ENCODE data around the gene PKIG. TPM values are rescaled to one million over a fixed set of nuclear protein-coding genes. Genes with fewer than 3 reads are reported as not detected.

PKIG gene
- total RNA-seq, 1 donor from 2014 or later, result 40.6 TPM

DNA sequence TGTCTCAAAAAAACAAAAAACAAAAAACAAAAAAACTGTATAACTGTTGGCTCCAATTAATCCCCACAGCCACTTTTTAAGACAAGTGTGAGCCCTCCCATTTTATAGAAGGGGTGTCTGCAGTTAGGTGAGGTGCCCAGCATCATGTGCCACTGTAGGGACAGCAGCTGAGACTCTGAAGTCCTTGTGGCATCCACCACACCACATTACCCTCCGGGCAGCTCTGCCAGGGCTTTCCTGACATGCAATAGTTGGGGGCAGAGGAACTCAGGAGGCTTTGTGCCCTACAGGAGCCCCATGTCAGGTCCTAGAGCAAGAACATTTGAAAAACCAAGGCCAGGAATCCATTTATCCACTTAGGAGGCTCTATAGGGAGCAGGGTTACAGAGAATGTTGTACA, 17.3 kb downstream of the PKIG start:
- Mint-ChIP-seq H3K9me3 (no peaks in the 10 kb centered on the region), H3K4me1 (peaks cover 25% of the 10 kb centered on the region), H3K27ac (no peak overlapping the region), H3K27me3 (ENCODE audit: insufficient read depth, low read depth) (peaks cover 6% of the 10 kb centered on the region), H3K4me3 (no peak overlapping the region), H3K36me3 (no peaks in the 10 kb centered on the region)
- peaks cover 6% of the 10 kb centered on the region for H3K4me1 ChIP-seq
- H3K27ac ChIP-seq, result no peak overlapping the region
- H3K4me2 ChIP-seq, result no peak overlapping the region
- H3K9ac ChIP-seq, result no peak overlapping the region
- H3K9me3 ChIP-seq (ENCODE audit: low read depth), result no peaks in the 10 kb centered on the region
- no peaks in the 10 kb centered on the region for H3K79me2 ChIP-seq (ENCODE audit: low read depth)
- no peak overlapping the region for H3K4me3 ChIP-seq
- no peak overlapping the region for H2AFZ ChIP-seq (replicated peaks)
- DNase-seq (ENCODE audit: low spot score), result no peak
- H3K36me3 ChIP-seq, result no peaks in the 10 kb centered on the region
- TF ChIP-seq, protein P1, sequence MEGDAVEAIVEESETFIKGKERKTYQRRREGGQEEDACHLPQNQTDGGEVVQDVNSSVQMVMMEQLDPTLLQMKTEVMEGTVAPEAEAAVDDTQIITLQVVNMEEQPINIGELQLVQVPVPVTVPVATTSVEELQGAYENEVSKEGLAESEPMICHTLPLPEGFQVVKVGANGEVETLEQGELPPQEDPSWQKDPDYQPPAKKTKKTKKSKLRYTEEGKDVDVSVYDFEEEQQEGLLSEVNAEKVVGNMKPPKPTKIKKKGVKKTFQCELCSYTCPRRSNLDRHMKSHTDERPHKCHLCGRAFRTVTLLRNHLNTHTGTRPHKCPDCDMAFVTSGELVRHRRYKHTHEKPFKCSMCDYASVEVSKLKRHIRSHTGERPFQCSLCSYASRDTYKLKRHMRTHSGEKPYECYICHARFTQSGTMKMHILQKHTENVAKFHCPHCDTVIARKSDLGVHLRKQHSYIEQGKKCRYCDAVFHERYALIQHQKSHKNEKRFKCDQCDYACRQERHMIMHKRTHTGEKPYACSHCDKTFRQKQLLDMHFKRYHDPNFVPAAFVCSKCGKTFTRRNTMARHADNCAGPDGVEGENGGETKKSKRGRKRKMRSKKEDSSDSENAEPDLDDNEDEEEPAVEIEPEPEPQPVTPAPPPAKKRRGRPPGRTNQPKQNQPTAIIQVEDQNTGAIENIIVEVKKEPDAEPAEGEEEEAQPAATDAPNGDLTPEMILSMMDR (IDR thresholded peaks at IDR 0.05), result no peak
- TF ChIP-seq EZH2phosphoT487 (IDR thresholded peaks at IDR 0.05) (no peak), EZH2 (IDR thresholded peaks at IDR 0.05) (no peak)
- H3K27me3 ChIP-seq, result no peaks in the 10 kb centered on the region
- H3F3A ChIP-seq (ENCODE audit: low read depth), result no peaks in the 10 kb centered on the region
- H4K20me1 ChIP-seq (ENCODE audit: low read depth), result no peaks in the 10 kb centered on the region

DNA sequence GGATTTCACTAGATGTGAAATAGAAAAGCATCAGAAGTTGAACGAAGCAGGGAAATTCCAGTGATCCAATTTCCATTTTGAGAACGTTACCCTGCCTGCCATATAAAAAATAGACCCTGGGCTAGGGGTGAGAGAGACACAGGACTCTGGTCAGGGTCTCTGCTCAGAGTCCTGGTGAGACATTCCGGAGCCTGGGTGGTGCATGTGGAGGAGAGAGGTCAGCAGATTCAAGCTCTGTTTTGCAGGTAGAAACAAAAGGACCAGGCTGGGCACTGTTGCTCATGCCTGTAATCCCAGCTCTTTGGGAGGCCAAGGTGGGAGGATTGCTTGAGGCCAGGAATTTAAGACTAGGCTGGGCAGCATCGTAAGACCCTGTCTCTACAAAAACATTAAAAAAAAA, 17.9 kb downstream of the PKIG start:
- Histone ChIP-seq H3K9ac (no peak overlapping the region), H2AFZ (replicated peaks) (no peak overlapping the region), H3K79me2 (ENCODE audit: low read depth) (no peaks in the 10 kb centered on the region), H3K27ac (no peak overlapping the region), H3K36me3 (no peaks in the 10 kb centered on the region), H3K4me3 (no peak overlapping the region), H3K4me1 (peaks cover 6% of the 10 kb centered on the region), H3F3A (ENCODE audit: low read depth) (no peaks in the 10 kb centered on the region), H3K4me2 (no peak overlapping the region), H3K27me3 (no peaks in the 10 kb centered on the region), H4K20me1 (ENCODE audit: low read depth) (no peaks in the 10 kb centered on the region), H3K9me3 (ENCODE audit: low read depth) (no peaks in the 10 kb centered on the region)
- no peak overlapping the region for H3K27ac Mint-ChIP-seq
- H3K27me3 Mint-ChIP-seq (ENCODE audit: insufficient read depth, low read depth), result peaks cover 6% of the 10 kb centered on the region
- H3K9me3 Mint-ChIP-seq, result no peaks in the 10 kb centered on the region
- H3K4me1 Mint-ChIP-seq, result peaks cover 25% of the 10 kb centered on the region
- DNase-seq (ENCODE audit: low spot score), result no peak
- no peaks in the 10 kb centered on the region for H3K36me3 Mint-ChIP-seq
- no peak overlapping the region for H3K4me3 Mint-ChIP-seq
- TF ChIP-seq EZH2 (IDR thresholded peaks at IDR 0.05) (no peak), EZH2phosphoT487 (IDR thresholded peaks at IDR 0.05) (no peak)
- TF ChIP-seq, protein P1 (IDR thresholded peaks at IDR 0.05), result no peak

DNA sequence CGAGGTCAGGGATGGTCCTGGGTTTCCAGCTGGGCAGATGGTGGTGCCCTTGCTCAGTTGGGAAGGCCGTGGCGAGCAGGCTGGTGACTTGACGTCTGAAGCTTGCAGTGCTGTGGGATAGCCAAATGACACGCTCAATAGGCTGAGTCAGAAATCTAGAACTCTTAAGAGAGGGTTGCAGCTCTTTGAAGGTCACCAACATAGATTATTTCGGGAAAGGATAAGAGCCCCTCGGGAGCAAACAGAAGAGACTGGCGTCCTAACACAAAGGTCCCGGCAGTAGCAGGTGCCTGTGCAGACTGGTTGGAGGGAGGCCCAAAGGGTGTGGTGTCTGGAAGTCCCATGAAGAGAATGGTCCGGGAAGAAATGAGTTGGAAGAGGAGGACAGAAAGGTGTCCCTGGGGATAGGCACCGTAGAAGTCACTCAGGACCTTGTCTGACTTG, 18.4 kb downstream of the PKIG start:
- Histone ChIP-seq H3F3A (ENCODE audit: low read depth) (no peaks in the 10 kb centered on the region), H3K9ac (no peak overlapping the region), H3K4me3 (no peak overlapping the region), H3K27me3 (no peaks in the 10 kb centered on the region), H3K36me3 (no peaks in the 10 kb centered on the region), H3K4me2 (no peak overlapping the region), H3K9me3 (ENCODE audit: low read depth) (no peaks in the 10 kb centered on the region), H3K79me2 (ENCODE audit: low read depth) (no peaks in the 10 kb centered on the region), H4K20me1 (ENCODE audit: low read depth) (no peaks in the 10 kb centered on the region), H2AFZ (replicated peaks) (no peak overlapping the region), H3K27ac (no peak overlapping the region), H3K4me1 (peaks cover 6% of the 10 kb centered on the region)
- no peak overlapping the region for H3K27ac Mint-ChIP-seq
- no peak for DNase-seq (ENCODE audit: low spot score)
- TF ChIP-seq EZH2 (IDR thresholded peaks at IDR 0.05) (no peak), EZH2phosphoT487 (IDR thresholded peaks at IDR 0.05) (no peak)
- TF ChIP-seq, protein P1 (IDR thresholded peaks at IDR 0.05), result no peak
- no peak overlapping the region for H3K4me3 Mint-ChIP-seq
- no peaks in the 10 kb centered on the region for H3K9me3 Mint-ChIP-seq
- H3K4me1 Mint-ChIP-seq, result peaks cover 25% of the 10 kb centered on the region
- H3K27me3 Mint-ChIP-seq (ENCODE audit: insufficient read depth, low read depth), result peaks cover 6% of the 10 kb centered on the region
- H3K36me3 Mint-ChIP-seq, result no peaks in the 10 kb centered on the region
